ENCODE results near the gene MAN2B1. TPM values are rescaled to one million over a fixed set of nuclear protein-coding genes. Genes with fewer than 3 reads are reported as not detected.

MAN2B1 gene
- total and polyA plus RNA-seq, 2 experiments from 2014 or later, result 33.2 to 60.8 TPM

GRCh38 chr19:12606796-12607195 lies 59.7 kb downstream of the MAN2B1 start (continued):
- no peak for TF ChIP-seq CTCF (conservative IDR thresholded peaks at IDR 0.05; ENCODE audit: low read depth in 2 of 2)
- TF ChIP-seq NANOG (IDR thresholded peaks at IDR 0.05; ENCODE audit: borderline replicate concordance), result no peak
- no peak for TF ChIP-seq STAT1 (IDR thresholded peaks at IDR 0.05; ENCODE audit: unreplicated experiment)
- TF ChIP-seq ZNF331 (CRISPR knock-in tag; IDR thresholded peaks at IDR 0.05; ENCODE audit: low read depth), result no peak
- no peak for TF ChIP-seq REST (IDR thresholded peaks at IDR 0.05; ENCODE audit: unreplicated experiment)

- DNase-seq (ENCODE audit: low spot score) (no peak), ATAC-seq (no peak)
- Mint-ChIP-seq H3K27ac (no peak overlapping the region), H3K27me3 (ENCODE audit: insufficient read depth, low read depth, poor library complexity) (no peaks in the 10 kb centered on the region), H3K4me1 (no peaks in the 10 kb centered on the region), H3K9me3 (no peaks in the 10 kb centered on the region), H3K4me3 (no peak overlapping the region), H3K36me3 (ENCODE audit: low read depth) (peaks cover 16% of the 10 kb centered on the region; the same call in 2 of the 3 replicates)
- H3F3A ChIP-seq (replicated peaks; ENCODE audit: low read depth), result no peaks in the 10 kb centered on the region
- no peaks in the 10 kb centered on the region for H4K20me1 ChIP-seq (replicated peaks; ENCODE audit: insufficient read depth)
- H3K27ac ChIP-seq (ENCODE audit: low read depth), result no peak overlapping the region
- H2AFZ ChIP-seq, result no peak overlapping the region
- no peak overlapping the region for H3K4me2 ChIP-seq
- H3K4me3 ChIP-seq, result no peak overlapping the region
- no peaks in the 10 kb centered on the region for H3K9me2 ChIP-seq (ENCODE audit: insufficient read depth)
- no peaks in the 10 kb centered on the region for H3K27me3 ChIP-seq (ENCODE audit: insufficient read depth)
- no peaks in the 10 kb centered on the region for H3K36me3 ChIP-seq (ENCODE audit: insufficient read depth)
- no peaks in the 10 kb centered on the region for H3K4me1 ChIP-seq (ENCODE audit: insufficient read depth)
- H3K79me2 ChIP-seq (replicated peaks; ENCODE audit: insufficient read depth), result no peaks in the 10 kb centered on the region
- TF ChIP-seq ZNF114 (CRISPR knock-in tag; IDR thresholded peaks at IDR 0.05) (no peak), ETS1 (IDR thresholded peaks at IDR 0.05) (no peak), CTCF (conservative IDR thresholded peaks at IDR 0.05; ENCODE audit: low read depth in 2 of 2) (no peak), EZH2phosphoT487 (IDR thresholded peaks at IDR 0.05; ENCODE audit: unreplicated experiment) (no peak), JUNB (IDR thresholded peaks at IDR 0.05; ENCODE audit: unreplicated experiment) (no peak), POLR2AphosphoS5 (IDR thresholded peaks at IDR 0.05; ENCODE audit: low read depth) (no peak), REST (IDR thresholded peaks at IDR 0.05; ENCODE audit: unreplicated experiment) (no peak), STAT1 (IDR thresholded peaks at IDR 0.05; ENCODE audit: unreplicated experiment) (no peak), EZH2 (IDR thresholded peaks at IDR 0.05; ENCODE audit: low read depth, unreplicated experiment) (no peak), ZNF331 (CRISPR knock-in tag; IDR thresholded peaks at IDR 0.05; ENCODE audit: low read depth) (no peak), NANOG (IDR thresholded peaks at IDR 0.05; ENCODE audit: borderline replicate concordance) (no peak)
Observed at GRCh38 chr19:12603714-12604113, 62.8 kb downstream of the MAN2B1 start.
